Stomach (tissue), 9 donors: ENCODE data around the gene FXYD4. TPM values are rescaled to one million over a fixed set of nuclear protein-coding genes. Genes with fewer than 3 reads are reported as not detected.
A peak's percentile ranks its signal among the peaks of the same experiment; 100 is the strongest.

Source experiments
- DNase-seq, 2 donors: peaks; one replicate each; pipeline versions ENCODE4 v3.0.0 to v3.0.0-alpha.2; 2013 to 2019
- H3K27ac ChIP-seq, 5 donors: fragments of 200-600 bp in 4 of 5; sonication (generic) in 4 of 5; one replicate each; pipeline ENCODE4 v1.5.1; 2013 to 2019; ENCODE audit warnings: mild to moderate bottlenecking in 1 of 5, moderate library complexity in 1 of 5
- H3K27me3 ChIP-seq, 3 donors: fragments of 200-600 bp; sonication (generic); one replicate each; pipeline ENCODE4 v1.5.1; 2017 to 2019; ENCODE audit warnings: mixed run types in 1 of 3
- H3K36me3 ChIP-seq, 4 donors: fragments of 200-600 bp; sonication (generic); 1 replicate in 3 of 4; 2 replicates in 1 of 4; pipeline ENCODE4 v1.5.1; 2016 to 2019
- H3K4me1 ChIP-seq, 4 donors: fragments of 200-600 bp; sonication (generic); one replicate each; pipeline ENCODE4 v1.5.1; 2016 to 2019
- H3K4me3 ChIP-seq, 4 donors: fragments of 200-600 bp; sonication (generic) in 3 of 4; one replicate each; pipeline ENCODE4 v1.5.1; 2016 to 2019; ENCODE audit warnings: mild to moderate bottlenecking in 1 of 4
- H3K9me3 ChIP-seq, 4 donors: fragments of 200-600 bp; sonication (generic); one replicate each; pipeline ENCODE4 v1.5.1; 2016 to 2019
- CTCF ChIP-seq, 7 experiments: fragments of 450-650 bp in 4 of 7; fragments of 200-600 bp in 3 of 7; sonication (generic) in 3 of 7; IDR thresholded peaks; one replicate each; pipeline ENCODE4 v1.5.1; 2016 to 2019; ENCODE audit warnings: antibody characterized with exemption in 7 of 7, control low read depth in 2 of 7, mild to moderate bottlenecking in 1 of 7
- EP300 ChIP-seq: sonication (generic); formaldehyde crosslinking; IDR thresholded peaks from one replicate; pipeline ENCODE4 v1.6.1; 2017; ENCODE audit warnings: antibody characterized with exemption
- POLR2A ChIP-seq, 4 donors: fragments of 450-650 bp; IDR thresholded peaks; one replicate each; pipeline ENCODE4 v1.6.1; 2016; ENCODE audit warnings: antibody characterized with exemption in 4 of 4, control low read depth in 2 of 4, mild to moderate bottlenecking in 1 of 4, moderate library complexity in 1 of 4
- POLR2AphosphoS5 ChIP-seq, 3 donors: sonication (generic); formaldehyde crosslinking; IDR thresholded peaks; one replicate each; pipeline ENCODE4 v1.6.1; 2016; ENCODE audit warnings: antibody characterized with exemption in 3 of 3
- WGBS, 5 donors: extraction: QIAGEN DNeasy Blood & Tissue Kit in 3 of 5; methylation state at CpG; one replicate each; pipeline versions ENCODE4 v1.1.5 to v1.1.7; 2013 to 2018; 5-methylcytosine and 5-hydroxymethylcytosine counted together
- intact Hi-C: fragments of 100-400 bp; cut with DNase I; formaldehyde crosslinking; loops from one replicate; pipeline ENCODE4 v1.15.1; 2023; ENCODE audit warnings: low total_unique reads
- polyA plus RNA-seq, 3 donors: library from polyadenylated mRNA; stranded (reverse); fragments of 200-250 nt; gene quantifications; one replicate each; pipeline ENCODE4 v1.2.3, GENCODE V29; 2013
- total RNA-seq, 5 donors: library from RNA; depleted of rRNA; stranded (reverse); fragments of >200 nt; gene quantifications; one replicate each; pipeline versions ENCODE4 v1.1.0 to v1.2.3, GENCODE V29; 2014 to 2016
- donor health status: healthy with polysubstance abuse.
- donor health status: Bipolar disorder and iron deficiency.
- donor health status: healthy.

The FXYD4 gene
- total and polyA plus RNA-seq, 8 donors, result 2.8 to 7.3 (median 6.0) TPM; not detected in 5

GRCh38 chr10:43393606-43394360, 22.3 kb downstream of the FXYD4 start:
- 68 to 86% (median 81%) methylated on average over 3 of the region's 3 CpGs for WGBS, 5 donors
- no peaks in the 10 kb centered on the region for H3K9me3 ChIP-seq
- DNase-seq, result no peak
- H3K36me3 ChIP-seq, result peaks cover 53 to 64% (median 61%) of the 10 kb centered on the region in 4 donors
- H3K4me1 ChIP-seq, result peaks cover 37 to 91% (median 74%) of the 10 kb centered on the region in 4 donors
- TF ChIP-seq POLR2AphosphoS5 (IDR thresholded peaks at IDR 0.05) (no peak), EP300 (no peak), CTCF (IDR thresholded peaks at IDR 0.05) (no peak), POLR2A (IDR thresholded peaks at IDR 0.05) (no peak)
- H3K4me3 ChIP-seq, result no peak overlapping the region
- intact Hi-C loops, result loop anchor here (5.0 kb wide), 1 partner anchor 59 kb away; no protein-coding TSS in a partner anchor
- H3K27ac ChIP-seq, result peak overlapping the region in 4 of 5 donors; percentile 1 to 58 (median 29)
- H3K27me3 ChIP-seq, result no peaks in the 10 kb centered on the region

GRCh38 chr10:43394868-43395267, 23.4 kb downstream of the FXYD4 start:
- DNase-seq, result no peak
- TF ChIP-seq EP300 (no peak), POLR2AphosphoS5 (IDR thresholded peaks at IDR 0.05) (no peak), POLR2A (IDR thresholded peaks at IDR 0.05) (no peak), CTCF (IDR thresholded peaks at IDR 0.05) (no peak)
- Histone ChIP-seq H3K27me3 (no peaks in the 10 kb centered on the region), H3K4me3 (peak overlapping the region in 2 of 4 donors; percentile 58 to 67), H3K27ac (peak overlapping the region in 4 of 5 donors; percentile 17 to 100 (median 100)), H3K9me3 (no peaks in the 10 kb centered on the region), H3K4me1 (peaks cover 44 to 92% (median 77%) of the 10 kb centered on the region in 4 donors), H3K36me3 (peaks cover 42 to 61% (median 59%) of the 10 kb centered on the region in 4 donors)
- 57 to 72% (median 64%) methylated on average over 6 of the region's 6 CpGs for WGBS, 5 donors
- intact Hi-C loops, result loop anchor here (5.0 kb wide), 1 partner anchor 57 kb away; no protein-coding TSS in a partner anchor

- intact Hi-C loops, result no loop called here
- Histone ChIP-seq H3K4me3 (peak overlapping the region; percentile 58 to 87 (median 74)), H3K9me3 (no peaks in the 10 kb centered on the region), H3K27me3 (no peaks in the 10 kb centered on the region), H3K4me1 (peaks cover 44 to 92% (median 76%) of the 10 kb centered on the region in 4 donors), H3K36me3 (peaks cover 36 to 55% (median 52%) of the 10 kb centered on the region in 4 donors), H3K27ac (peak overlapping the region; percentile 99 to 100 (median 100))
- TF ChIP-seq EP300, result no peak
- TF ChIP-seq POLR2A (IDR thresholded peaks at IDR 0.05), result no peak
- no peak for TF ChIP-seq CTCF (IDR thresholded peaks at IDR 0.05)
- no peak for TF ChIP-seq POLR2AphosphoS5 (IDR thresholded peaks at IDR 0.05)
- DNase-seq, result no peak
- WGBS, 5 donors, result 1 to 14% (median 5%) methylated on average over 15 to 18 of the region's 18 CpGs
Measured at GRCh38 chr10:43395571-43396060, 24.2 kb downstream of the FXYD4 start.

GRCh38 chr10:43396061-43396927, 24.9 kb downstream of the FXYD4 start:
- Histone ChIP-seq H3K9me3 (no peaks in the 10 kb centered on the region), H3K36me3 (peaks cover 29 to 48% (median 45%) of the 10 kb centered on the region in 4 donors), H3K4me1 (peaks cover 48 to 92% (median 76%) of the 10 kb centered on the region in 4 donors), H3K4me3 (peak overlapping the region; percentile 58 to 87 (median 74)), H3K27me3 (no peaks in the 10 kb centered on the region), H3K27ac (peak overlapping the region; percentile 99 to 100 (median 100))
- peak in 1 of 4 donors; percentile 18 for TF ChIP-seq POLR2A (IDR thresholded peaks at IDR 0.05)
- TF ChIP-seq POLR2AphosphoS5 (IDR thresholded peaks at IDR 0.05), result peak; percentile 22 to 63 (median 51)
- no peak for TF ChIP-seq EP300
- no peak for TF ChIP-seq CTCF (IDR thresholded peaks at IDR 0.05)
- intact Hi-C loops, result no loop called here
- DNase-seq, result peak; percentile 86 to 95
- WGBS, 5 donors, result 1 to 10% (median 3%) methylated on average over 32 to 70 of the region's 71 CpGs
